Right lobe of liver (tissue), 6 donors: ENCODE data around the gene FBXO41. TPM values are rescaled to one million over a fixed set of nuclear protein-coding genes. Genes with fewer than 3 reads are reported as not detected.

Experiments used
- ATAC-seq, 4 donors: fragments of 200-7000 bp; cut with Tn5 transposase; one replicate each; pipeline ENCODE4 v1.9.1; 2020; ENCODE audit warnings: mild to moderate bottlenecking in 4 of 4, moderate library complexity in 4 of 4
- DNase-seq, 3 donors: peaks; one replicate each; pipeline ENCODE4 v3.0.0-alpha.2; 2020
- H3K27ac ChIP-seq, 3 donors: fragments of 200-600 bp; one replicate each; pipeline ENCODE4 v1.8.0; 2022
- H3K27me3 ChIP-seq, 2 donors: fragments of 200-600 bp; one replicate each; pipeline ENCODE4 v1.8.0; 2022
- H3K36me3 ChIP-seq, 4 donors: fragments of 200-600 bp; sonication (generic) in 1 of 4; one replicate each; pipeline versions ENCODE4 v1.5.1 to v1.8.0; 2017 to 2022; ENCODE audit warnings: control low read depth in 1 of 4
- H3K4me1 ChIP-seq, 4 donors: fragments of 200-600 bp; sonication (generic) in 1 of 4; one replicate each; pipeline versions ENCODE4 v1.5.1 to v1.8.0; 2017 to 2022; ENCODE audit warnings: control low read depth in 1 of 4
- H3K4me3 ChIP-seq, 3 donors: fragments of 200-600 bp; one replicate each; pipeline ENCODE4 v1.8.0; 2022
- H3K9me3 ChIP-seq, 4 donors: fragments of 200-600 bp; sonication (generic) in 1 of 4; one replicate each; pipeline versions ENCODE4 v1.5.1 to v1.8.0; 2017 to 2022; ENCODE audit warnings: control low read depth in 1 of 4
- POLR2A ChIP-seq: fragments of 450-650 bp; IDR thresholded peaks from one replicate; pipeline ENCODE4 v1.6.1; 2017; ENCODE audit warnings: antibody characterized with exemption, mild to moderate bottlenecking
- WGBS: methylation state at CpG from one replicate; pipeline ENCODE4 v1.1.6; 2018; ENCODE audit warnings: low coverage, low lambda C conversion rate; ENCODE audit not compliant: insufficient coverage; ENCODE audit errors: missing lambda C conversion rate; 5-methylcytosine and 5-hydroxymethylcytosine counted together
- intact Hi-C, 2 donors: fragments of 100-400 bp; cut with DNase I; formaldehyde crosslinking; loops; one replicate each; pipeline versions ENCODE4 v1.11.2 to v1.14.1; 2022
- total RNA-seq, 6 experiments: library from RNA; depleted of rRNA in 2 of 6; stranded (reverse); fragments of >200 nt in 2 of 6; fragmentation: NEBNext Ultra II Directional in 3 of 6; extraction: Animal tissue kit (Norgen Biotek cat#: 25700) in 3 of 6; gene quantifications; one replicate each; pipeline versions ENCODE4 v1.1.0 to v1.2.4, GENCODE V29; 2016 to 2023
- TF ChIP-seq, protein P1 (sequence below), 4 donors: fragments of 200-600 bp in 3 of 4; fragments of 450-650 bp in 1 of 4; IDR thresholded peaks; one replicate each; pipeline versions ENCODE4 v1.5.1 to v1.8.0; 2016 to 2022; ENCODE audit warnings: antibody characterized with exemption in 4 of 4, mild to moderate bottlenecking in 2 of 4
- donor health status: DM: no; HTN: yes; CAD: no.
- donor health status: DM: no; HTN: no; CAD: no.
- donor health status: DM: no; HTN: no; CAD: no.
- donor health status: DM: no; HTN: yes; CAD: no.
- donor health status: DM: no; HTN: yes; CAD: no.

The FBXO41 gene
- total RNA-seq, 6 experiments from 2014 or later: 0.13 to 0.65 (median 0.38) TPM

DNA sequence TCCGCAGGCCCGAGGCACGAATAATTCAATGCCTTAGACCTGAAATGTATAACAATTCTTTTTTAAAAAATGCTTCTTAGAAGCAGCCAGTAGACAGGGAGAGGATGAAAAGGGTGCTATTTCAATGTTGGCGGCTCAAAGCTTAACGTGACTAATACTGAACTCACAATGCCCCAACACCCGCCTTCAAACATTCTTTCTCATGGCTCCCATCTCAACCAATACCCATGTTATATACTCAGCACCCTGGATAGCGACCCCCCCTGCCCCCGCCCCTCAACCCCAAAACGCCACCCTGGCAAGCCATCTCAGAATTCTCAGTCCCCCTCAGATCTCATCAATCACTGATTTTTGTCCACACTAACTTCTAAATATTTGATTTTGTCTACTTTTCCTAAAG is 4.4 kb downstream of the FBXO41 start:
- ATAC-seq (no peak), DNase-seq (no peak)
- Histone ChIP-seq H3K36me3 (no peaks in the 10 kb centered on the region), H3K4me1 (peaks cover 0 to 3% (median 1%) of the 10 kb centered on the region in 4 donors), H3K27ac (no peak overlapping the region), H3K9me3 (no peaks in the 10 kb centered on the region), H3K4me3 (no peak overlapping the region), H3K27me3 (no peaks in the 10 kb centered on the region)
- WGBS: 69% methylated on average over 9 of the region's 9 CpGs
- TF ChIP-seq, protein P1, sequence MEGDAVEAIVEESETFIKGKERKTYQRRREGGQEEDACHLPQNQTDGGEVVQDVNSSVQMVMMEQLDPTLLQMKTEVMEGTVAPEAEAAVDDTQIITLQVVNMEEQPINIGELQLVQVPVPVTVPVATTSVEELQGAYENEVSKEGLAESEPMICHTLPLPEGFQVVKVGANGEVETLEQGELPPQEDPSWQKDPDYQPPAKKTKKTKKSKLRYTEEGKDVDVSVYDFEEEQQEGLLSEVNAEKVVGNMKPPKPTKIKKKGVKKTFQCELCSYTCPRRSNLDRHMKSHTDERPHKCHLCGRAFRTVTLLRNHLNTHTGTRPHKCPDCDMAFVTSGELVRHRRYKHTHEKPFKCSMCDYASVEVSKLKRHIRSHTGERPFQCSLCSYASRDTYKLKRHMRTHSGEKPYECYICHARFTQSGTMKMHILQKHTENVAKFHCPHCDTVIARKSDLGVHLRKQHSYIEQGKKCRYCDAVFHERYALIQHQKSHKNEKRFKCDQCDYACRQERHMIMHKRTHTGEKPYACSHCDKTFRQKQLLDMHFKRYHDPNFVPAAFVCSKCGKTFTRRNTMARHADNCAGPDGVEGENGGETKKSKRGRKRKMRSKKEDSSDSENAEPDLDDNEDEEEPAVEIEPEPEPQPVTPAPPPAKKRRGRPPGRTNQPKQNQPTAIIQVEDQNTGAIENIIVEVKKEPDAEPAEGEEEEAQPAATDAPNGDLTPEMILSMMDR (IDR thresholded peaks at IDR 0.05): no peak
- TF ChIP-seq POLR2A: no peak
- intact Hi-C loops: no loop called here

DNA sequence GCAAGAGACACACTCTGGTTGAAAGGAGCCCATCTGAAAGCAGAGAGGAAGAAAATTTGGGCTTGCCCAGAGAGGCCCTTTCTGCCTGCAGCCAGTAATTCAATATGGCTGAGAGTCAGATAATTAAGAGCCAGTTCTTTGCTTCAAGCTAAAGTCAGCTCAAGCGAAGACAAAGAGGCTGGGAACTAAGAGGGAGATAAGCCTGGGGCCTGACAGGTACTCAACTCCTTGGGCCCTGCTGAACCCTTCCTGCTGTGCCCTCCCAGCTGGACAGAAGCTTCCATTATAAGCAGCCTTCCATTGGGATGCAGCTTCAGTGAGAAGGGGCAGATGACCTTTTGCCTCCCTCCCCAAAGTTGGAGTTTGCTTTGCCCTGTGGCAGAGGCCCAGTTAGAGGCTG is 12.0 kb downstream of the FBXO41 start:
- H3K36me3 ChIP-seq: no peaks in the 10 kb centered on the region
- intact Hi-C loops: no loop called here
- H3K4me1 ChIP-seq: peaks cover 0 to 6% (median 0%) of the 10 kb centered on the region in 4 donors
- no peaks in the 10 kb centered on the region for H3K9me3 ChIP-seq
- no peak for TF ChIP-seq POLR2A
- TF ChIP-seq, protein P1 (IDR thresholded peaks at IDR 0.05): no peak
- H3K27ac ChIP-seq: no peak overlapping the region
- H3K4me3 ChIP-seq: no peak overlapping the region
- DNase-seq (no peak), ATAC-seq (no peak)
- WGBS: 83% methylated on average over 1 of the region's 1 CpG
- H3K27me3 ChIP-seq: peaks cover 0 to 6% of the 10 kb centered on the region in 2 donors

DNA sequence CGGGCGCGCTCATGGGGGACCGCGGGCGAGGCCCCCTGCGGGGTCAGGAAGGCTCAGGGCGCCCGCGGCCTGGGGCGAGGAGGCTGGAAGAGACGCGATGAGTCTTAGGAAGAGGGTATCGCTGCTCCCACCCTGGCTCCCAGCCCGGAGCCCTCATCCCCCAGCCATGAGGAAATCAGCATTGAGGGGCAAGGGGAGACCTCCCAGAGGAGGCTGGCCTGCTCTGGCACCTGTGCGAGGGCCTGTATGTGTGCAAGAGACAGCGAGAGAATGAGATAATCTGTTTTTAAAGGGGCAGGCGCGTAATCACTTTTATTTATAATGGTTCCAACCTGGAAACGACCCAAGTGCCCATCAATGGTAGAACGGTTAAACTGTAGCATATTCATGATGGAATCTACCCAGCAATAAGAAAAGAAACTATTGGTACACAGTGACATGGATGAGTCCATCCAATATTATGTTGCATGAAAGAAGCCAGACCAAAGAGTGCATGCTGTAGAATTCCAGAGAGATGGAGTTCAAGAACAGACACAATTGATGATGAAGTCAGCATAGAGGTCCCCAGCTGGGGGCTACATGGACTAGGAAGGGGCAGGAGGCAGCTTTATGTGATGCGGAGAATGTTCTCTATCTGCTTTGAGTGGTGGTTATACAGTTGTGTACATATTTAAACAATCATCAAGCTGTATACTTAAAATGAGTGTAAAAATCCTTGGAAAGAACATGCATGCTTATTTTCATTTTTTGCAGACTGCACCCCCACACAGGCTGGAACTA is 14.4 kb downstream of the FBXO41 start:
- intact Hi-C loops: no loop called here
- Histone ChIP-seq H3K36me3 (no peaks in the 10 kb centered on the region), H3K4me3 (peak overlapping the region in 1 of 3 donors; percentile 24), H3K27me3 (peaks cover 0 to 6% of the 10 kb centered on the region in 2 donors), H3K9me3 (no peaks in the 10 kb centered on the region), H3K4me1 (peaks cover 0 to 6% (median 0%) of the 10 kb centered on the region in 4 donors), H3K27ac (no peak overlapping the region)
- no peak for ATAC-seq
- DNase-seq: no peak
- TF ChIP-seq, protein P1 (IDR thresholded peaks at IDR 0.05): no peak
- TF ChIP-seq POLR2A: no peak
- 31% methylated on average over 18 of the region's 22 CpGs for WGBS

DNA sequence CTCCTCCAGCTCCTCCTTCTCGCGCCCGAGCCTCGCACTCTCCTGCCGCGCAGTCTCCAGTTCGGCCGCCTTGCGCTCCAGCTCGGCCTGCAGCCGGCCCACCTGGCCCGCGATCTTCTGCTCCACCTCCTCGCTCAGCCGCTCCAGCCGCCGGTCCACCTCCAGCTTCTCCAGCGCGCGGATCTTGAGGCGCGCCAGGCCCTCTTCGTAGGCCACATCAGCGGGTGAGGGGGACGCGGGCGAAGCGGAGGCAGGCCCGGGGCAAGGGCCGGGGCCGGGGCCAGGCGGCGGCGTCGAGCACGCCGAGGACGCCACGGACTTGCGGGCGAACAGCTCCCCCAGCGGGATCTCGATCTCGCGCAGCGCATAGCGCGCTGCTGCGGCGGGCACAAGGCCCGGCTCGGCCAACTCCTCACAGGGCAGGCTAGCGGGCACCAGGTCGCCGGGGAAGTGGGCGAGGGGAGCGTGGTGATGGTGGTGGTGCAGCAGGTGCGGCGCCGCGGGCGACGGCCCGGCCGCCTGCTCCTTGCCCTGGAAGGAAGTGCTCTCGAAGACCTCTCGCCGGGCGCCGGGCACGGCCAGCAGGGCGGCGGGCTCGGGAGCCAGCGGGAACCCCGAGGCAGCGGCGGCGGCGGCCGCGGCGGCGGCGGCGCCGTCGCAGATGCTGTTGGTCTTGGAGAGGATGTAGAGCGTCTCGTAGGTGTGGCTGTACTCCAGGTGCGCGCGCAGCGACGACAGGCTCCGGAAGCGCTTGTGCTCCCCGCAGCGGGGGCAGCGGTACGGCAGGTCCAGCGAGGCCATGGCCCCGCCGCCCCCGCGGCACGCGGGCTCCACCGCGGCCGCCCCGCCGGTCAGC is 15.2 kb downstream of the FBXO41 start:
- Histone ChIP-seq H3K36me3 (no peaks in the 10 kb centered on the region), H3K9me3 (no peaks in the 10 kb centered on the region), H3K27ac (no peak overlapping the region), H3K27me3 (peaks cover 0 to 6% of the 10 kb centered on the region in 2 donors), H3K4me1 (peaks cover 0 to 6% (median 0%) of the 10 kb centered on the region in 4 donors), H3K4me3 (peak overlapping the region in 1 of 3 donors; percentile 24)
- WGBS: 19% methylated on average over 9 of the region's 113 CpGs
- TF ChIP-seq, protein P1 (IDR thresholded peaks at IDR 0.05): peak in 1 of 4 donors; percentile 6
- no peak for TF ChIP-seq POLR2A
- intact Hi-C loops: no loop called here
- peak in 3 of 4 donors; percentile 27 to 61 (median 42) for ATAC-seq
- DNase-seq: peak in 2 of 3 donors; percentile 26 to 55
